Fibroblast of villous mesenchyme (primary cell): ENCODE results near the gene DTYMK. TPM values are rescaled to one million over a fixed set of nuclear protein-coding genes. Genes with fewer than 3 reads are reported as not detected.

Source experiments
- DNase-seq: peaks from one replicate; pipeline ENCODE4 v3.0.0-alpha.2; 2010; ENCODE audit warnings: low read depth
- H3K4me3 ChIP-seq: 2 replicates; pipeline ENCODE4 v1.5.1; 2011; ENCODE audit warnings: low read depth, mild to moderate bottlenecking, low read length
- CTCF ChIP-seq: IDR thresholded peaks from 2 replicates; pipeline ENCODE4 v1.5.1; 2012; ENCODE audit warnings: low read depth, mild to moderate bottlenecking, low read length; ENCODE audit not compliant: insufficient read depth
- total RNA-seq: library from RNA; depleted of rRNA; stranded (reverse); fragments of >200 nt; gene quantifications from 2 replicates; pipeline ENCODE4 v1.2.3, GENCODE V29; 2012

Gene DTYMK
- total RNA-seq, 1 donor, result 33.2 TPM

- no peak for DNase-seq
- TF ChIP-seq CTCF, result no peak
- H3K4me3 ChIP-seq, result no peak overlapping the region
Observed at GRCh38 chr2:241673797-241674725, 12.6 kb downstream of the DTYMK start.

GRCh38 chr2:241673189-241673663 lies 13.4 kb downstream of the DTYMK start:
- TF ChIP-seq CTCF, result no peak
- DNase-seq, result no peak
- no peak overlapping the region for H3K4me3 ChIP-seq

GRCh38 chr2:241672243-241673188 lies 14.1 kb downstream of the DTYMK start:
- no peak for TF ChIP-seq CTCF
- H3K4me3 ChIP-seq, result no peak overlapping the region

GRCh38 chr2:241671457-241672240 lies 15.0 kb downstream of the DTYMK start:
- no peak for DNase-seq
- no peak for TF ChIP-seq CTCF
- H3K4me3 ChIP-seq, result no peak overlapping the region

More at GRCh38 chr2:241672243-241673188, 14.1 kb downstream of the DTYMK start:
- DNase-seq, result no peak

GRCh38 chr2:241670333-241671110 lies 16.1 kb downstream of the DTYMK start:
- no peak overlapping the region for H3K4me3 ChIP-seq
- no peak for DNase-seq
- TF ChIP-seq CTCF, result no peak
